H9 (cell line): ENCODE results near the gene ZNF784. TPM values are rescaled to one million over a fixed set of nuclear protein-coding genes. Genes with fewer than 3 reads are reported as not detected.

ENCODE experiments used
- DNase-seq: peaks from one replicate; pipeline ENCODE4 v3.0.0-alpha.2; 2017
- H2AFZ ChIP-seq: one replicate; pipeline ENCODE4 v1.6.1; 2013; ENCODE audit warnings: mild to moderate bottlenecking, low read length, control low read depth, moderate library complexity
- H2AK5ac ChIP-seq: 2 replicates; pipeline ENCODE4 v1.6.1; 2013; ENCODE audit warnings: low read length, control low read depth, mixed read lengths; ENCODE audit not compliant: insufficient read length
- H2BK120ac ChIP-seq: one replicate; pipeline ENCODE4 v1.6.1; 2013; ENCODE audit warnings: low read depth, mild to moderate bottlenecking, low read length, control low read depth, inconsistent platforms; ENCODE audit not compliant: poor library complexity, severe bottlenecking
- H2BK12ac ChIP-seq: 2 replicates; pipeline ENCODE4 v1.6.1; 2013; ENCODE audit warnings: low read length, control low read depth, mixed read lengths, low read depth; ENCODE audit not compliant: insufficient read length
- H2BK15ac ChIP-seq: 2 replicates; pipeline ENCODE4 v1.6.1; 2013; ENCODE audit warnings: low read depth, low read length, control low read depth
- H2BK20ac ChIP-seq: one replicate; pipeline ENCODE4 v1.6.1; 2013; ENCODE audit warnings: low read depth, mild to moderate bottlenecking, low read length, control low read depth, inconsistent platforms; ENCODE audit not compliant: poor library complexity, severe bottlenecking
- H2BK5ac ChIP-seq: 2 replicates; pipeline ENCODE4 v1.6.1; 2013; ENCODE audit warnings: low read length, control low read depth, mixed read lengths; ENCODE audit not compliant: insufficient read length
- H3K14ac ChIP-seq: 2 replicates; pipeline ENCODE4 v1.6.1; 2013; ENCODE audit warnings: low read length, control low read depth; ENCODE audit not compliant: insufficient read depth
- H3K18ac ChIP-seq: 2 replicates; pipeline ENCODE4 v1.6.1; 2013; ENCODE audit warnings: low read depth, mild to moderate bottlenecking, mixed read lengths, low read length, control low read depth; ENCODE audit not compliant: insufficient read length
- H3K23ac ChIP-seq: 2 replicates; pipeline ENCODE4 v1.6.1; 2013; ENCODE audit warnings: low read length, control low read depth, mixed read lengths, low read depth; ENCODE audit not compliant: insufficient read length
- H3K23me2 ChIP-seq: 2 replicates; pipeline ENCODE4 v1.6.1; 2013; ENCODE audit warnings: low read depth, mild to moderate bottlenecking, mixed read lengths, low read length, control low read depth; ENCODE audit not compliant: insufficient read length, poor library complexity, severe bottlenecking
- H3K27ac ChIP-seq: 2 replicates; pipeline ENCODE4 v1.5.1; 2013; ENCODE audit warnings: low read length, control low read depth, mixed read lengths, low read depth; ENCODE audit not compliant: insufficient read length
- H3K27me3 ChIP-seq: 2 replicates; pipeline ENCODE4 v1.6.1; 2013; ENCODE audit warnings: low read length, control low read depth, inconsistent platforms; ENCODE audit not compliant: insufficient read depth
- H3K4ac ChIP-seq: 2 replicates; pipeline ENCODE4 v1.6.1; 2013; ENCODE audit warnings: low read depth, mild to moderate bottlenecking, control low read depth, inconsistent platforms, low read length, moderate library complexity
- H3K4me1 ChIP-seq: 2 replicates; pipeline ENCODE4 v1.6.1; 2013; ENCODE audit warnings: low read length, control low read depth, inconsistent platforms; ENCODE audit not compliant: insufficient read depth
- H3K4me2 ChIP-seq: 2 replicates; pipeline ENCODE4 v1.6.1; 2013; ENCODE audit warnings: low read length, control low read depth, mixed read lengths; ENCODE audit not compliant: insufficient read length, insufficient read depth
- H3K56ac ChIP-seq: 2 replicates; pipeline ENCODE4 v1.6.1; 2013; ENCODE audit warnings: low read depth, mild to moderate bottlenecking, mixed read lengths, low read length, control low read depth; ENCODE audit not compliant: insufficient read length
- H3K79me1 ChIP-seq: 2 replicates; pipeline ENCODE4 v1.6.1; 2013; ENCODE audit warnings: low read depth, mild to moderate bottlenecking, moderate library complexity, low read length, control low read depth, inconsistent platforms; ENCODE audit not compliant: insufficient read depth, poor library complexity, severe bottlenecking
- H3K79me2 ChIP-seq: 2 replicates; pipeline ENCODE4 v1.6.1; 2013; ENCODE audit warnings: low read length, control low read depth, inconsistent platforms; ENCODE audit not compliant: insufficient read depth
- H3K9ac ChIP-seq: 2 replicates; pipeline ENCODE4 v1.6.1; 2013; ENCODE audit warnings: low read length, control low read depth, mixed read lengths; ENCODE audit not compliant: insufficient read length; ENCODE audit errors: extremely low read depth
- H3K9me3 ChIP-seq: one replicate; pipeline ENCODE4 v1.6.1; 2013; ENCODE audit warnings: low read depth, low read length, inconsistent platforms; ENCODE audit not compliant: control insufficient read depth
- H3T11ph ChIP-seq: one replicate; pipeline ENCODE4 v1.6.1; 2013; ENCODE audit warnings: mild to moderate bottlenecking, low read length, control low read depth, inconsistent platforms
- H4K20me1 ChIP-seq: one replicate; pipeline ENCODE4 v1.6.1; 2013; ENCODE audit not compliant: control insufficient read depth, insufficient read length, insufficient read depth
- H4K5ac ChIP-seq: 2 replicates; pipeline ENCODE4 v1.6.1; 2013; ENCODE audit warnings: low read depth, mild to moderate bottlenecking, mixed read lengths, low read length, control low read depth; ENCODE audit not compliant: insufficient read length
- H4K8ac ChIP-seq: replicated peaks from 2 replicates; pipeline ENCODE4 v1.6.1; 2013; ENCODE audit warnings: low read length, control low read depth, mixed read lengths, low read depth; ENCODE audit not compliant: insufficient read length
- H4K91ac ChIP-seq: 2 replicates; pipeline ENCODE4 v1.6.1; 2013; ENCODE audit warnings: low read depth, mild to moderate bottlenecking, moderate library complexity, mixed read lengths, low read length, control low read depth; ENCODE audit not compliant: insufficient read length
- H3K27ac Mint-ChIP-seq, 3 experiments: 2 replicates in 2 of 3; 3 replicates in 1 of 3; pipeline ENCODE4 v1.8.0; 2020 to 2021; ENCODE audit warnings: mixed read lengths in 3 of 3, mild to moderate bottlenecking in 1 of 3, moderate library complexity in 1 of 3
- H3K27me3 Mint-ChIP-seq: 2 replicates; pipeline ENCODE4 v1.8.0; 2021; ENCODE audit warnings: low read depth, mild to moderate bottlenecking, moderate library complexity, mixed read lengths
- H3K36me3 Mint-ChIP-seq, 3 experiments: 2 replicates in 2 of 3; 3 replicates in 1 of 3; pipeline ENCODE4 v1.8.0; 2020 to 2021; ENCODE audit warnings: low read depth in 3 of 3, mixed read lengths in 3 of 3; ENCODE audit not compliant: insufficient read depth in 1 of 3
- H3K4me1 Mint-ChIP-seq, 2 experiments: 2 replicates each; pipeline ENCODE4 v1.8.0; 2020; ENCODE audit warnings: mixed read lengths in 2 of 2
- H3K4me3 Mint-ChIP-seq, 2 experiments: 2 replicates in 1 of 2; 3 replicates in 1 of 2; pipeline ENCODE4 v1.8.0; 2020 to 2021; ENCODE audit warnings: mild to moderate bottlenecking in 2 of 2, mixed read lengths in 2 of 2, moderate library complexity in 1 of 2
- H3K9me3 Mint-ChIP-seq, 2 experiments: 2 replicates in 1 of 2; 3 replicates in 1 of 2; pipeline ENCODE4 v1.8.0; 2020; ENCODE audit warnings: mild to moderate bottlenecking in 2 of 2, mixed read lengths in 2 of 2, moderate library complexity in 1 of 2
- CTCF ChIP-seq: fragments of 200-600 bp; sonication (generic); conservative IDR thresholded peaks from 3 replicates; pipeline ENCODE4 v1.8.0; 2021; ENCODE audit warnings: antibody characterized with exemption, mild to moderate bottlenecking
- WGBS: extraction: QIAGEN DNeasy Blood & Tissue Kit; methylation state at CpG from one replicate; pipeline ENCODE4 v1.1.7; 2013; ENCODE audit warnings: missing lambda C conversion rate, low lambda C conversion rate, mixed read lengths; ENCODE audit not compliant: insufficient read length; ENCODE audit errors: extremely low coverage; 5-methylcytosine and 5-hydroxymethylcytosine counted together
- total RNA-seq: library from RNA; stranded (reverse); gene quantifications from 2 replicates; pipeline ENCODE4 v1.2.1, GENCODE V29; 2021

ZNF784 gene
- total RNA-seq, 1 experiment from 2014 or later = 10.7 TPM

DNA sequence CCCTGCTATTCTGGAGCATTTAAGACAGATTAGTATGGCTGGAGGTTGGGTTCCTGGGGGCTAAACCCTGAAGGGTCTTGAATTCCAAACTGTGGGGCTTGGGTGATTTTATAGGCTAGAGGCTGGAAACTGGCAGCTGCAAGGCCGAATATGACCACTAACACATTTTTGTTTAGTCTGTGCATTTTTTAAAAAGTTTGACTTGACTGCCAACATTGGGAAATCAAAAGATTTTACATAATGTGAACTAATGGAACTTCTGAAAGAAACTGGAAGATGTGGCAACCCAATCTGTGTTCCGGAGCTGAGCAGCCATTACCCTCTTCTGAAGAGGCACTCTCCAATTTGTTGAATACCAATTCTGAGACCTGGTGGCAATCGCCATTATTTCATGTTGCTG is 5.1 kb downstream of the ZNF784 start:
- H3K9me3 ChIP-seq = no peaks in the 10 kb centered on the region
- no peak overlapping the region for H3K18ac ChIP-seq
- H3K56ac ChIP-seq = no peak overlapping the region
- Mint-ChIP-seq H3K36me3 (peaks cover 22 to 50% (median 43%) of the 10 kb centered on the region in 3 experiments), H3K27me3 (peaks cover 2% of the 10 kb centered on the region), H3K4me3 (no peak overlapping the region), H3K27ac (no peak overlapping the region), H3K4me1 (peaks cover 5 to 9% of the 10 kb centered on the region in 2 experiments), H3K9me3 (no peaks in the 10 kb centered on the region; a peak in 1 of 5 replicates)
- H3K9ac ChIP-seq = no peak overlapping the region
- H2BK12ac ChIP-seq = no peak overlapping the region
- H2BK20ac ChIP-seq = no peak overlapping the region
- H3K4ac ChIP-seq = no peak overlapping the region
- no peak overlapping the region for H4K91ac ChIP-seq
- no peak overlapping the region for H4K8ac ChIP-seq
- H3K23me2 ChIP-seq = no peaks in the 10 kb centered on the region
- H3K23ac ChIP-seq = no peak overlapping the region
- H3K27me3 ChIP-seq = no peaks in the 10 kb centered on the region
- H3K79me2 ChIP-seq = no peaks in the 10 kb centered on the region
- no peaks in the 10 kb centered on the region for H3K79me1 ChIP-seq
- no peak for DNase-seq
- no peak overlapping the region for H3K4me2 ChIP-seq
- H2BK15ac ChIP-seq = no peak overlapping the region
- H2AK5ac ChIP-seq = no peak overlapping the region
- no CpG with 5 or more reads among the region's 3 CpGs for WGBS
- no peaks in the 10 kb centered on the region for H3K4me1 ChIP-seq
- TF ChIP-seq CTCF = no peak
- H2BK5ac ChIP-seq = no peak overlapping the region
- no peaks in the 10 kb centered on the region for H4K20me1 ChIP-seq
- H2AFZ ChIP-seq = no peak overlapping the region
- no peak overlapping the region for H3T11ph ChIP-seq
- H3K14ac ChIP-seq = no peak overlapping the region
- H4K5ac ChIP-seq = no peak overlapping the region
- no peak overlapping the region for H2BK120ac ChIP-seq
- H3K27ac ChIP-seq = no peak overlapping the region
